Thyroid gland (tissue), 4 donors: ENCODE results near the gene PCDHA1. TPM values are rescaled to one million over a fixed set of nuclear protein-coding genes. Genes with fewer than 3 reads are reported as not detected.

Experiments used
- DNase-seq, 2 donors: peaks; one replicate each; pipeline ENCODE4 v3.0.0-alpha.2; 2019
- H3K27ac ChIP-seq, 3 donors: fragments of 200-600 bp; sonication (generic); 1 replicate in 2 of 3; 2 replicates in 1 of 3; pipeline ENCODE4 v1.5.1; 2016 to 2019; ENCODE audit warnings: mild to moderate bottlenecking in 1 of 3, moderate library complexity in 1 of 3
- H3K27me3 ChIP-seq: fragments of 200-600 bp; sonication (generic); one replicate; pipeline ENCODE4 v1.5.1; 2019
- H3K36me3 ChIP-seq, 2 donors: fragments of 200-600 bp; sonication (generic); one replicate each; pipeline ENCODE4 v1.5.1; 2016 to 2019
- H3K4me1 ChIP-seq, 2 donors: fragments of 200-600 bp; sonication (generic); one replicate each; pipeline ENCODE4 v1.5.1; 2017 to 2019
- H3K4me3 ChIP-seq, 3 donors: fragments of 200-600 bp; sonication (generic); replicated peaks in 1 of 3; 1 replicate in 2 of 3; 2 replicates in 1 of 3; pipeline ENCODE4 v1.5.1; 2016; ENCODE audit warnings: mild to moderate bottlenecking in 1 of 3
- H3K9me3 ChIP-seq: fragments of 200-600 bp; sonication (generic); one replicate; pipeline ENCODE4 v1.5.1; 2017
- CTCF ChIP-seq, 6 experiments: fragments of 200-600 bp in 3 of 6; fragments of 450-650 bp in 3 of 6; sonication (generic) in 3 of 6; IDR thresholded peaks; one replicate each; pipeline ENCODE4 v1.5.1; 2016 to 2019; ENCODE audit warnings: antibody characterized with exemption in 6 of 6, mild to moderate bottlenecking in 2 of 6, inconsistent platforms in 1 of 6, moderate library complexity in 1 of 6
- POLR2A ChIP-seq, 2 donors: fragments of 450-650 bp; IDR thresholded peaks; one replicate each; pipeline ENCODE4 v1.6.1; 2017; ENCODE audit warnings: antibody characterized with exemption in 2 of 2, mild to moderate bottlenecking in 2 of 2, moderate library complexity in 1 of 2
- WGBS, 2 donors: methylation state at CpG; one replicate each; pipeline ENCODE4 v1.1.5; 2017; 5-methylcytosine and 5-hydroxymethylcytosine counted together
- intact Hi-C: fragments of 100-400 bp; cut with DNase I; formaldehyde crosslinking; loops from one replicate; pipeline ENCODE4 v1.15.1; 2023
- total RNA-seq, 4 donors: library from RNA; depleted of rRNA; stranded (reverse); fragments of >200 nt; gene quantifications; one replicate each; pipeline ENCODE4 v1.2.3, GENCODE V29; 2016

PCDHA1 gene
- total RNA-seq, 4 donors from 2014 or later: 0.13 TPM; not detected in 3

- WGBS, 2 donors: 52 to 67% methylated on average over 3 of the region's 3 CpGs
- Histone ChIP-seq H3K4me3 (no peak overlapping the region), H3K36me3 (no peaks in the 10 kb centered on the region), H3K4me1 (peaks cover 15 to 38% of the 10 kb centered on the region in 2 donors), H3K27me3 (no peaks in the 10 kb centered on the region), H3K27ac (peak overlapping the region in 2 of 3 donors; percentile 20 to 84), H3K9me3 (no peaks in the 10 kb centered on the region)
- TF ChIP-seq CTCF (IDR thresholded peaks at IDR 0.05) (no peak), POLR2A (IDR thresholded peaks at IDR 0.05) (no peak)
- no peak for DNase-seq
- intact Hi-C loops: no loop called here
Observed at GRCh38 chr5:141002605-141002965, 216.6 kb downstream of the PCDHA1 start.

GRCh38 chr5:141003031-141003430, 217.1 kb downstream of the PCDHA1 start:
- Histone ChIP-seq H3K27me3 (no peaks in the 10 kb centered on the region), H3K4me1 (peaks cover 15 to 38% of the 10 kb centered on the region in 2 donors), H3K27ac (peak overlapping the region in 2 of 3 donors; percentile 20 to 84), H3K9me3 (no peaks in the 10 kb centered on the region), H3K4me3 (no peak overlapping the region), H3K36me3 (no peaks in the 10 kb centered on the region)
- WGBS, 2 donors: 80 to 97% methylated on average over 3 of the region's 3 CpGs
- TF ChIP-seq CTCF (IDR thresholded peaks at IDR 0.05) (no peak), POLR2A (IDR thresholded peaks at IDR 0.05) (no peak)
- no peak for DNase-seq
- intact Hi-C loops: no loop called here

- TF ChIP-seq CTCF (IDR thresholded peaks at IDR 0.05) (no peak), POLR2A (IDR thresholded peaks at IDR 0.05) (peak in 1 of 2 donors; percentile 45)
- peak overlapping the region; percentile 78 to 84 (median 78) for H3K27ac ChIP-seq
- 26 to 29% methylated on average over 4 of the region's 4 CpGs for WGBS, 2 donors
- DNase-seq: peak; percentile 75
- H3K4me3 ChIP-seq: no peak overlapping the region
- H3K36me3 ChIP-seq: no peaks in the 10 kb centered on the region
- peaks cover 15 to 38% of the 10 kb centered on the region in 2 donors for H3K4me1 ChIP-seq
- H3K9me3 ChIP-seq: no peaks in the 10 kb centered on the region
- intact Hi-C loops: no loop called here
- H3K27me3 ChIP-seq: no peaks in the 10 kb centered on the region
Observed at GRCh38 chr5:141003791-141004611, 218.1 kb downstream of the PCDHA1 start.

- H3K27me3 ChIP-seq: no peaks in the 10 kb centered on the region
- H3K4me3 ChIP-seq: no peak overlapping the region
- DNase-seq: no peak
- no peak for TF ChIP-seq CTCF (IDR thresholded peaks at IDR 0.05)
- no peak for TF ChIP-seq POLR2A (IDR thresholded peaks at IDR 0.05)
- intact Hi-C loops: no loop called here
- H3K9me3 ChIP-seq: no peaks in the 10 kb centered on the region
- peaks cover 0 to 3% of the 10 kb centered on the region in 2 donors for H3K36me3 ChIP-seq
- no peak overlapping the region for H3K27ac ChIP-seq
- peaks cover 10 to 20% of the 10 kb centered on the region in 2 donors for H3K4me1 ChIP-seq
Observed at GRCh38 chr5:141007791-141008190, 221.9 kb downstream of the PCDHA1 start.

GRCh38 chr5:141010047-141010793, 224.3 kb downstream of the PCDHA1 start:
- WGBS, 2 donors: 49 to 54% methylated on average over 12 of the region's 12 CpGs
- H3K27ac ChIP-seq: no peak overlapping the region
- no peaks in the 10 kb centered on the region for H3K27me3 ChIP-seq
- TF ChIP-seq CTCF (IDR thresholded peaks at IDR 0.05) (no peak), POLR2A (IDR thresholded peaks at IDR 0.05) (no peak)
- H3K36me3 ChIP-seq: peaks cover 0 to 3% of the 10 kb centered on the region in 2 donors
- intact Hi-C loops: no loop called here
- H3K4me3 ChIP-seq: no peak overlapping the region
- DNase-seq: no peak
- H3K4me1 ChIP-seq: no peaks in the 10 kb centered on the region
- H3K9me3 ChIP-seq: no peaks in the 10 kb centered on the region
